Lower lobe of right lung (tissue), 2 donors: ENCODE measurements around the gene VPS37C. TPM values are rescaled to one million over a fixed set of nuclear protein-coding genes. Genes with fewer than 3 reads are reported as not detected.

Source experiments
- ATAC-seq, 2 donors: fragments of 200-7000 bp; cut with Tn5 transposase; one replicate each; pipeline ENCODE4 v1.9.1; 2020 to 2022; ENCODE audit warnings: mild to moderate bottlenecking in 2 of 2, moderate library complexity in 2 of 2
- DNase-seq: peaks from one replicate; pipeline ENCODE4 v3.0.0-alpha.2; 2020
- H3K27ac ChIP-seq: fragments of 200-600 bp; one replicate; pipeline ENCODE4 v1.8.0; 2022
- H3K27me3 ChIP-seq: fragments of 200-600 bp; one replicate; pipeline ENCODE4 v1.8.0; 2022; ENCODE audit warnings: low read depth
- H3K36me3 ChIP-seq: fragments of 200-600 bp; one replicate; pipeline ENCODE4 v1.8.0; 2022; ENCODE audit warnings: mild to moderate bottlenecking
- H3K4me1 ChIP-seq: fragments of 200-600 bp; one replicate; pipeline ENCODE4 v1.8.0; 2022
- H3K4me3 ChIP-seq: fragments of 200-600 bp; one replicate; pipeline ENCODE4 v1.8.0; 2022; ENCODE audit warnings: mild to moderate bottlenecking
- H3K9me3 ChIP-seq: fragments of 200-600 bp; one replicate; pipeline ENCODE4 v1.8.0; 2022
- CTCF ChIP-seq: fragments of 200-600 bp; IDR thresholded peaks from one replicate; pipeline ENCODE4 v1.8.0; 2022; ENCODE audit warnings: antibody characterized with exemption, mild to moderate bottlenecking
- intact Hi-C: fragments of 100-400 bp; cut with DNase I; formaldehyde crosslinking; loops from one replicate; pipeline ENCODE4 v1.11.0; 2022
- total RNA-seq: library from RNA; stranded (reverse); fragmentation: NEBNext Ultra II Directional; extraction: Animal tissue kit (Norgen Biotek cat#: 25700); gene quantifications from one replicate; pipeline ENCODE4 v1.2.1, GENCODE V29; 2021
- donor health status: DM: no; HTN: yes; CAD: no; lungs with severe emphysema.

The VPS37C gene
- total RNA-seq, 1 donor from 2014 or later: 39.7 TPM

GRCh38 chr11:61092280-61092766 lies 68.9 kb downstream of the VPS37C start:
- DNase-seq: no peak
- intact Hi-C loops: no loop called here

GRCh38 chr11:61091373-61092279 lies 69.6 kb downstream of the VPS37C start:
- Histone ChIP-seq H3K27ac (peak overlapping the region; percentile 49), H3K4me3 (no peak overlapping the region), H3K9me3 (no peaks in the 10 kb centered on the region), H3K4me1 (peaks cover 10% of the 10 kb centered on the region), H3K36me3 (no peaks in the 10 kb centered on the region), H3K27me3 (no peaks in the 10 kb centered on the region)
- intact Hi-C loops: no loop called here
- DNase-seq (no peak), ATAC-seq (peak; percentile 45 to 66)
- no peak for TF ChIP-seq CTCF

More at GRCh38 chr11:61092280-61092766, 68.9 kb downstream of the VPS37C start:
- peak; percentile 36 to 57 for ATAC-seq
- Histone ChIP-seq H3K27me3 (no peaks in the 10 kb centered on the region), H3K36me3 (no peaks in the 10 kb centered on the region), H3K27ac (peak overlapping the region; percentile 49), H3K9me3 (no peaks in the 10 kb centered on the region), H3K4me1 (peaks cover 10% of the 10 kb centered on the region), H3K4me3 (no peak overlapping the region)
- TF ChIP-seq CTCF: no peak

- TF ChIP-seq CTCF: no peak
- no peaks in the 10 kb centered on the region for H3K27me3 ChIP-seq
- no peak overlapping the region for H3K4me3 ChIP-seq
- H3K9me3 ChIP-seq: no peaks in the 10 kb centered on the region
- ATAC-seq: peak; percentile 19 to 27
- intact Hi-C loops: no loop called here
- DNase-seq: no peak
- H3K36me3 ChIP-seq: no peaks in the 10 kb centered on the region
- peaks cover 10% of the 10 kb centered on the region for H3K4me1 ChIP-seq
- H3K27ac ChIP-seq: no peak overlapping the region
These were observed 70.2 kb downstream of the VPS37C start for GRCh38 chr11:61090982-61091372.

- Histone ChIP-seq H3K4me3 (no peak overlapping the region), H3K27me3 (no peaks in the 10 kb centered on the region), H3K36me3 (no peaks in the 10 kb centered on the region), H3K4me1 (peaks cover 10% of the 10 kb centered on the region), H3K9me3 (no peaks in the 10 kb centered on the region), H3K27ac (no peak overlapping the region)
- intact Hi-C loops: no loop called here
- TF ChIP-seq CTCF: no peak
- no peak for DNase-seq
- ATAC-seq: no peak
These were observed 70.7 kb downstream of the VPS37C start for GRCh38 chr11:61090521-61090920.

- Histone ChIP-seq H3K36me3 (no peaks in the 10 kb centered on the region), H3K27me3 (no peaks in the 10 kb centered on the region), H3K4me1 (peaks cover 10% of the 10 kb centered on the region), H3K27ac (no peak overlapping the region), H3K4me3 (no peak overlapping the region), H3K9me3 (no peaks in the 10 kb centered on the region)
- DNase-seq (no peak), ATAC-seq (no peak)
- intact Hi-C loops: no loop called here
- no peak for TF ChIP-seq CTCF
These were observed 71.3 kb downstream of the VPS37C start for GRCh38 chr11:61089806-61090491.
